Measurements from ENCODE around the gene ICOSLG.
"Not testable (repeated sequence)": the region's sequence is repeated elsewhere in the genome, so short reads cannot be mapped to it uniquely, and the experiment has no call there.

The ICOSLG gene

GRCh38 chr21:44184862-44185261 lies 55.9 kb downstream of the ICOSLG start:
- in situ Hi-C loops (cut with HindIII; ENCODE audit: low sequenced_read_pairs), result not testable (repeated sequence)

DNA sequence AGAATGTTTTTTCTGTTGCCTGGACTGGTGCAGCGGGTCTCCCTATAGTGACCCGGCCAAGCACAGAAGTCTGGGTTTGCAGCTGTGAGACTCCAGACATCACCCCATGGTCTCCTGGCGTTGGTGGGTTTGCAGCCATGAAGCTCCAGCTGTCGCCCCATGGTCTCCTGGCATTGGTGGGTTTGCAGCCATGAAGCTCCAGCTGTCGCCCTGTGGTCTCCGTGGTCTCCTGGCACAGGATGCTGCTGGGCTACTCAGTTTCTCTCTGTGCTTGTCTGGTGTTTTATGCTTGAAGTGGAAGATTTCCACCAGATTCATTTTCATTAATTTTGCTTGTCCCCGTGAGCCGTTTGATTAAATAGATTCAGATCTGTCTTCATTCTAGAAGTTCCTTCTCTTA lies 58.5 kb downstream of the ICOSLG start:
- in situ Hi-C loops (cut with HindIII; ENCODE audit: low sequenced_read_pairs), result not testable (repeated sequence)

- in situ Hi-C loops (cut with HindIII; ENCODE audit: low sequenced_read_pairs), result not testable (repeated sequence)
These were observed 59.2 kb downstream of the ICOSLG start for GRCh38 chr21:44181506-44181905.

- in situ Hi-C loops (cut with HindIII; ENCODE audit: low sequenced_read_pairs), result not testable (repeated sequence)
These were observed 64.6 kb downstream of the ICOSLG start for GRCh38 chr21:44176127-44176526.

- in situ Hi-C loops (cut with HindIII; ENCODE audit: low sequenced_read_pairs), result not testable (repeated sequence)
These were observed 65.6 kb downstream of the ICOSLG start for GRCh38 chr21:44175189-44175588.
